Epithelial cell of proximal tubule (primary cell): ENCODE measurements around the gene IL1F10. TPM values are rescaled to one million over a fixed set of nuclear protein-coding genes. Genes with fewer than 3 reads are reported as not detected.

Experiments used
- DNase-seq: peaks from one replicate; pipeline ENCODE4 v3.0.0-alpha.2; 2011; ENCODE audit warnings: low read depth
- H3K4me3 ChIP-seq: 2 replicates; pipeline ENCODE4 v1.5.1; 2011; ENCODE audit warnings: low read depth, mild to moderate bottlenecking, low read length
- total RNA-seq: library from RNA; depleted of rRNA; stranded (reverse); fragments of >200 nt; gene quantifications from 2 replicates; pipeline ENCODE4 v1.2.3, GENCODE V29; 2015
- TF ChIP-seq, protein P1 (sequence below): conservative IDR thresholded peaks from 2 replicates; pipeline ENCODE4 v1.5.1; 2012; ENCODE audit warnings: low read depth, mild to moderate bottlenecking, low read length

The IL1F10 gene
- total RNA-seq, 1 donor from 2014 or later = not detected

DNA sequence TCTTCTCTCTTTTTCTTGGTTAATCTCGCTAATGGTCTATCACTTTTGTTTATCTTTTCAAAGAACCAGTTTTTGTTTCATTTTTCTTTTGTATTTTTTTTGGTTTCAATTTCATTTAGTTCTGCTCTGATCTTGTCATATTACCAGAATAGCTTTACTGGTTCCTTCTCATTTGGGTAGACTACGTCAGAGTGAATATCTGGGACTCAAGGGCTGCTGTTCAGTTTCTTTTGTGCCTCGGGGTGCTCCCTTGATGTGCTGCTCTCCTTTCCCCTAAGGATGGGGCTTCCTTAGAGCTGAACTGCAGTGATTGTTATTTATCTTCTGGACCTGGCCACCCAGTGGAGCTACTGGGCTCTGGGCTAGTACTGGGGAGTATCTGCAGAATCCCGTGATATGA, 30.3 kb downstream of the IL1F10 start:
- no peak overlapping the region for H3K4me3 ChIP-seq
- TF ChIP-seq, protein P1, sequence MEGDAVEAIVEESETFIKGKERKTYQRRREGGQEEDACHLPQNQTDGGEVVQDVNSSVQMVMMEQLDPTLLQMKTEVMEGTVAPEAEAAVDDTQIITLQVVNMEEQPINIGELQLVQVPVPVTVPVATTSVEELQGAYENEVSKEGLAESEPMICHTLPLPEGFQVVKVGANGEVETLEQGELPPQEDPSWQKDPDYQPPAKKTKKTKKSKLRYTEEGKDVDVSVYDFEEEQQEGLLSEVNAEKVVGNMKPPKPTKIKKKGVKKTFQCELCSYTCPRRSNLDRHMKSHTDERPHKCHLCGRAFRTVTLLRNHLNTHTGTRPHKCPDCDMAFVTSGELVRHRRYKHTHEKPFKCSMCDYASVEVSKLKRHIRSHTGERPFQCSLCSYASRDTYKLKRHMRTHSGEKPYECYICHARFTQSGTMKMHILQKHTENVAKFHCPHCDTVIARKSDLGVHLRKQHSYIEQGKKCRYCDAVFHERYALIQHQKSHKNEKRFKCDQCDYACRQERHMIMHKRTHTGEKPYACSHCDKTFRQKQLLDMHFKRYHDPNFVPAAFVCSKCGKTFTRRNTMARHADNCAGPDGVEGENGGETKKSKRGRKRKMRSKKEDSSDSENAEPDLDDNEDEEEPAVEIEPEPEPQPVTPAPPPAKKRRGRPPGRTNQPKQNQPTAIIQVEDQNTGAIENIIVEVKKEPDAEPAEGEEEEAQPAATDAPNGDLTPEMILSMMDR = no peak
- no peak for DNase-seq

DNA sequence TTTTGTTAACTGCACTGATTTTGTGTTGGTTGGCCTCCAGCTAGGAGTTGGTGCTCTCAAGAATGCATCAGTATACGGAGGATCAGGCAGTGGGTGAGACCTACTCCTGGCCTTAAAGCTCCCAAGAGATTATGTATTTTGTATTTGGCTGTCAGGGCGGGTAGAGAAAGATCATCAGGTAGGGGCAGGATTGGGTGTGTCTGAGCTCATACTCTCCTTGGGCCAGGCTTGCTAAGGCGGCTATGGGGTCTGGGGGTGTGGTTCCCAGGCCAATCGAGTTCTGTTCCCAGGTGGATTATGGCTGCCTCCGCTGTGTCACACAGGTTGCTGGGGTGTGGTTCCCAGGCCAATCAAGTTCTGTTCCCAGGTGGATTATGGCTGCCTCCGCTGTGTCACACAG, 30.8 kb downstream of the IL1F10 start:
- no peak overlapping the region for H3K4me3 ChIP-seq
- TF ChIP-seq, protein P1 = no peak
- no peak for DNase-seq

DNA sequence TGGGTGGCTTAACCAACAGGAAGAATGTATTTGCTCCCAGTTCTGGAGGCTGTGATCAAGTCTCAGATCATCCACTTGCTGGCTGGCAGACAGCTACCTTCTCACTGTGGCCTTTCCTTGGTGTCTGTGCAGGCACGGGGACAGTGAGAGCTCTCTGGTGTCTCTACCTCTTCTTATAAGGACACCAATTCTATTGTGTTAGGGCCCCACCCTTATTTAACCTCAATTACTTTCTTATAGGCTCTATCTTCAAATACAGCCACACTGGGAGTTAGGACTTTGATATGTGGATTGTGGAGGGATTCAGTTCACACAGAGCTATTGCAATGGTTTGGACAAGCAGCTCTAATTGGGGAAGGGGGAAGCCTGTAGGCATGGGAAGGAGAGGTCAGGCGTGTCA, 34.4 kb downstream of the IL1F10 start:
- no peak for DNase-seq
- H3K4me3 ChIP-seq = no peak overlapping the region
- TF ChIP-seq, protein P1 = no peak

DNA sequence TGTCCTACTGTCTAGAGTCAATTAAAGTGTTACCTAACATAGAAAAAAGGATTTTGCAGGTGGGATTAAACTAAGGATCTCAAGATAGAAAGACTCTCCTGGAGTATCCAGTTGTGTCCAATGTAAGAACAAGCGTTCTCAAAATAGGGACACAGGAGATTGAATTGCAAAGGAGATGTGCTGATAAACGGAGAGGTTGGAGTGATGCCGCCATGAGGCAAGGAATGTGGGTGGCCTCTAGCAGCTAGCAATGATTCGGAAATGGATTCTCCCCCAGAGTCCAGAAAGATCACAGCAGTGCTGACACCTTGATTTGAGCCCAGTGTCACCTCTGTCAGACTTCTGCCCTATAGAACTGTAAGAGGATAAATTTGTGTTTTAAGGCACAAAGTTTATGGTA, 35.5 kb downstream of the IL1F10 start:
- no peak for DNase-seq
- H3K4me3 ChIP-seq = no peak overlapping the region
- TF ChIP-seq, protein P1 = no peak

DNA sequence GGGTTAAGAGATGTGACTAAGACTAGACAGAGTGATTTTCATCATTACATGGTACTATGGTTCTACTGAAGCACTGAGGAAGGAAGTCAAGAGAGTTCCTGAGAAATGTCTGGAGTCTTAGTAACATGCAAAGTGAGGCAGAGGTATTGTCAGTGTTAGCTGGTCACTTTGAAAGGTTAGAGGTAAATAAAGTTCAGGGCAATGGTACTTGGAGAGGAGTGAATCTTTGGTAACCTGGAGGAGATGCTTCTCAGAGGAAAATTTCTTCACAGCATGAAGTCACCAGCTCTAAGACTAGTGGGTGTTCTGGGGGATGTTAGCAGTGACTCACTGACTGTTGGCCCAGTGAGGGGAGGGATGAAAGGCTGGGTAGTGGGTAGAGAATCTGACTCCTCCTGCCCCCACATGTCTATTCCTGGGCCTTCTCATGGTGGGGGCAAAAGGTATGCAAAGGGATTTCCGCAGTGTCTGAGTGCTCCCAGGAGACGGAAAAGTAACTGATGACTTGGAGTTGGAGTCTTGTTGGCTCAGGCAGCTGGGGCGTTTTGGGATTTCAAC, 36.4 kb downstream of the IL1F10 start:
- TF ChIP-seq, protein P1 = no peak
- no peak for DNase-seq
- H3K4me3 ChIP-seq = no peak overlapping the region

DNA sequence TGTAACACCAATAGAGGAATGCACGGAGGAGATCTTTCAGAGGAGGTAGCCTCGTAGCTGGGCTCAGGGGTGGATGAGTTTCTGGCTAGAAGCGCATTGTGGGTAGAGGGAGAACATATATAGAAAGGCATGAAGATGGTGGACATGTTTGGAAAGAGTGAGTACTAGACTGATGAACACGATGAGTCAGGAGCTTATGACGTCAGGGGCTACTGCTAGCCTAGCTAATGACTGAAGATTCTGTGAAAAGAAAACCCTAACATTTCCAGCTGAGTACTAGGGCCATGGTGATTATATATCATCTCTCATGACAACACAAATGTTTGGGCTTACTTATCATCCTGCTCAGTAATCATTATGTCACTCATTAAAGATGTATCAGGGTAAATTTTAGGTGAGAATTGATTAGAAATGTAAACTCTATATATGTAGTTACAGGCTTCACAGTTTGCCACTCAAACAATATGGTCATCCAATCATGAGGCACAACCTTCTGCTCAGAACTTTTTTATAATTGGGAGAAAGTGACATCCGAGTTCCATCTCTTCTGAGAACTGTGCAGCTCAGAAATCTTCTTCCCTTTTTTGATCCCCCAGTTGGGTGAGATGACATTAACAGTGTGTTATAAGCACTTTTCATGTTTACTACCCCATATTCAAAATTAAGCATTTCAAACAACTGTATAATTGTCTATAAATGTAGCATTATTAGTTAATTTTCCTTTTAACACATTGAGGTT, 37.4 kb downstream of the IL1F10 start:
- TF ChIP-seq, protein P1 = no peak
- no peak overlapping the region for H3K4me3 ChIP-seq
- DNase-seq = no peak

DNA sequence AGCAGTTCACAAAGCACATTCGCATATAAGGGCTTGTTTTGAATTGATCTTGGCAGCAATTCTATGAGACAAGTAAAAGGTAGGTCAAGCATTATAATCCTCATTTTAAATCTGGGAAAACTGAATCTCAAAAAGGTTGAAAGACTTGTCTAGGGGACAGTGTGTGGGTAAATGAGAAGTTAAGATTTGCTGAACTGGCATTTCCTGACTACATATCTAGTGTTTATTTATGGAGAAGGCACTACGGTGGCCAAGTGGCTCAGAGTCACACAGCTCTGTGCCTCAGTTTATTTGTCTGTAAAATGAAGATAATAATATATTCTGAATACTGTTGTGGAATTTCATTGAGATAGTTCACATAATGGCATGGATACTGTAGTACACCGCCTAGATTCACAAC, 43.4 kb downstream of the IL1F10 start:
- DNase-seq = no peak
- TF ChIP-seq, protein P1 = no peak

More for the DNA sequence above, 43.4 kb downstream of the IL1F10 start:
- no peak overlapping the region for H3K4me3 ChIP-seq
